Stimulated activated CD8-positive, alpha-beta memory T cell treated with anti-CD3 and anti-CD28 coated beads, Interleukin-4, amount 100 ng/mL, for 1 hour (primary cell): ENCODE measurements around the gene RRAS2.

Source experiments
- DNase-seq, 2 donors: peaks; one replicate each; pipeline ENCODE4 v3.0.0-alpha.2; 2020; ENCODE audit warnings: low read depth in 2 of 2, low spot score in 1 of 2

The RRAS2 gene

GRCh38 chr11:14340721-14341120 lies 18.3 kb downstream of the RRAS2 start:
- DNase-seq: no peak

DNA sequence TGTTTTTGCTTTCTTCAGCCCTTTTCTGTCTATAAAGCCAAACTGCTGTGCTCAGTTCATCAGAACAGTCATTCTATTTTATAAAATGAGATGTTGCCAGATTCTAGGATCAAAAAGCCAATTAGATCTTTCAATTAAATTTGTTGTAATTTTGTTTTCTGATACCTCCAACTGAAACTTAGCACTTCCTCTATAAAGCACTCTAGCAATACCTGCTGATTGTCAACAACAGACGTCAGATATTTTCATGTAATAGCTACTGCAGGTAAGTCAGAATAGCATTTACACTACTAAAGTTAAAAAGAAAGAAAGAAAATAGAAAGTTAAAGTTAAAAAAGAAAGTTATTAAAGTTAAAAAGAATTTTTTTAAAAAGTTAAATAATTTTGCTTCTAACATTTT lies 19.6 kb downstream of the RRAS2 start:
- no peak for DNase-seq

- no peak for DNase-seq
These were observed 22.2 kb downstream of the RRAS2 start for GRCh38 chr11:14336507-14337503.

GRCh38 chr11:14335712-14336111 lies 23.3 kb downstream of the RRAS2 start:
- no peak for DNase-seq

- DNase-seq: no peak
These were observed 24.1 kb downstream of the RRAS2 start for GRCh38 chr11:14334893-14335292.

- DNase-seq: no peak
These were observed 24.8 kb downstream of the RRAS2 start for GRCh38 chr11:14334192-14334591.

DNA sequence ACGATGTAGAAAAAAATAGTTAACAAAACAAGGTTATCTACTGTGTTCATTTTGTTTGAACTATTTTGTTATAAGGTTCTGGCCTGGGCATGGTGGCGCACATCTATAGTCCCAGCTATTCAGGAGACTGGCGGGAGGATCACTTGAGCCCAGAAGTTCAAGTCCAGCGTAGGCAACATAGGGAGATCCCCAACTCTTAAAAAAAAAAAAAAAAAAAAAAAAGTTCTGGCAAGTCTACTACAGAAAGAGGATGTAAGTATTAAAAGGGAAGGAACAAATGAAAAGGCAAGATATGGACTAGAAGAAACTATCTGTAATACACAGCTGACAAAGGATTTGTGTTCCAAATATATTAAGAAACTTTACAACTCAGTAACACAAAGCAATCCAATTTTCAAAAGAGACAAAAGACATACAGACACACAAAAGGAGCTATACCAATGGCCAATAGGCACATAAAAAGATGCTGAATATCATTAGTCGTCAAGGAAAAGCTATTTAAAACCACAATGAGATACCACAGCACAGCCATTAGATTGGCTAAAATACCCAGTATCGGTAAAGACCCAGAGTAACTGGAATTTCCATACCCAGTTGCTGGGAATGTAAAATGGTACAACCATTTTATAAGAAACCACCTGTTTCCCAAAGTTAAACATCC lies 27.4 kb downstream of the RRAS2 start:
- no peak for DNase-seq

DNA sequence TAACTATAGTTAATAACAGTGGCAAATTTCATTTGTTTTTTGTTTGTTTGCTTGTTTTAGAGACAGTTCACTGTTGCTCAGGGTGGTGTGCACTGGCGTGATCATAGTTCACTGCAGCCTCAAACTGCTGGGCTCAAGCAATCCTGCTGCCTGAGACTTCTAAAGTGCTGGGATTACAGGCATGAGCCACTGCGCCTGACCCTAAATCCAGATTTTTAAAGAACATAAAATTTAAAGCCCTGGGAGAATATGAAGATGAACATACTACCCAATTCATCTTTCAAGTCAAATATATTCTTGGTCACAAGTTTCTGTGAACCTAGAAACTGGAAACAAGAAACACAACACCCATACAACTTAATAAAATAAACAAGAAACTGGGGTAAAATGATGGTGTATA lies 28.1 kb downstream of the RRAS2 start:
- no peak for DNase-seq

DNA sequence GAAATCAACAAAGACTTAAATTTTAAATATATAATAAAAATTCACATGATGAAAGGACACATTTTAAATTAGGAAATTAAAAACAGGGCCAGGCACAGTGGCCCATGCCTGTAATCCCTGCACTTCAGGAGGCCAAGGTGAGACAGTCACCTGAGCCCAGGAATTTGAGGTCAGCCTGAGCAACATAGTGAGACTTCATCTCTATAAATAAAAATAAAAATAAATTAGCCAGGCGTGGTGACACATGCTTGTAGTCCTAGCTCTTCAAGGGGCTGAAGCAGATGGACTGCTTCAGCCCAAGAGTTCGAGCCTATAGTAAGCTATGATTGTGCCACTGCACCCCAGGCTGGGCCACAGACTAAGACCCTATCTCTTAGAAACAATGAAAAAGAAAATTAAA lies 29.3 kb downstream of the RRAS2 start:
- no peak for DNase-seq

- no peak for DNase-seq
These were observed 31.9 kb downstream of the RRAS2 start for GRCh38 chr11:14327116-14327515.

GRCh38 chr11:14323118-14323676 lies 35.8 kb downstream of the RRAS2 start:
- DNase-seq: no peak

DNA sequence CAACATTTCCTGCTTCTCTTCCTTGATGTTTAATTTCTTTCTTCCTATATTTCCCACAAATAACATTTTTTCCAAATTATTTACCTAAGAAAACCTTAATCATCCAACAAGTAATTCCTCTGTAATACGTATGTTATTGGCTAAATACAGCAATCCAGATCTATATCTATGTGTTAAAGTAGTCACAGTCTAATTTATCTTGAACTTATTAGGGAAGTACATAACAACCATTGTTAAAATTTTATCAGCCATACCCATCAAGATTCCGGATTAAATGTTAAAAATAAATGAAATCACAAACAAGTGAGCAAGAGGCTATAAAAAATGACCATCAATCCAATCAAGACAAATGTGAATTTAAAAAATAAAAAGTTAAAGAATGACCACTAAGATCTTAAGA lies 36.5 kb downstream of the RRAS2 start:
- no peak for DNase-seq

DNA sequence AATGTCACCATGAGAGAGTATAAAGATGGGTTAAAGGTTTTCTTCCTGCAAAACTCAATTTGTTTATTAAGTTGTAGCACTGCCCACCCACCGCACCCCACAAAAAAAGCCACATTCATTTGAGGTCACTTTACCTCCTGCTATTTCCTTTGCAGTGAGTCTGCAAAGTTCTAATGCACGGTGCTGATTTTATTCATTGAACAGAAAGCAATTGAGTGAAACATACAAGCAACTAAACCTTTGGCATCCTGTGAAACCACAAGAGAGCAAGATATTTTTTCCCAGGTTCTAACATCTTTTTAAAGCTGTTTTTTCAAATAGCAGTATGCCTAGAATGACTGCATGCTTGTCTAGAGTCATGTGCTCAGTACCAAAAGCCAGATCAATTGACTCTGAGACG lies 39.0 kb downstream of the RRAS2 start:
- DNase-seq: no peak

GRCh38 chr11:14318581-14318981 lies 40.4 kb downstream of the RRAS2 start:
- DNase-seq: no peak

GRCh38 chr11:14317659-14318325 lies 41.2 kb downstream of the RRAS2 start:
- DNase-seq: no peak

DNA sequence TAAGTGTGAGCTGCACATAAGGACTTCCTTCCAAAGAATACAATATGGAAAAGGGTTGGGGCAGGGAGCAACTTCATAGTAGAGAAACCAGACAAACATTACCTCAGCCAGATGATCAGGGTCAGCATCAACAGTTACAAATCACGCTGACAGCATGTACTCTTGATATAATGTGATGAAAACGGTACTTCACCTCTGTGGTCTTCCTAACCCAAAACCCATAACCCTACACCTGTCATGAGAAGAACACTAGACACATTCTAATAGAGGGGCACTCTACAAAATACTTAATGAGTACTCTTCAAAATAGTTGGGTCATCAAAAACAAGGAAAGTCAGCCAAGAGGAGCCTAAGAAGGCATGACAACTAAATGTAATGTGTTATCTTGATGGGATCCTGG lies 43.9 kb downstream of the RRAS2 start:
- no peak for DNase-seq

DNA sequence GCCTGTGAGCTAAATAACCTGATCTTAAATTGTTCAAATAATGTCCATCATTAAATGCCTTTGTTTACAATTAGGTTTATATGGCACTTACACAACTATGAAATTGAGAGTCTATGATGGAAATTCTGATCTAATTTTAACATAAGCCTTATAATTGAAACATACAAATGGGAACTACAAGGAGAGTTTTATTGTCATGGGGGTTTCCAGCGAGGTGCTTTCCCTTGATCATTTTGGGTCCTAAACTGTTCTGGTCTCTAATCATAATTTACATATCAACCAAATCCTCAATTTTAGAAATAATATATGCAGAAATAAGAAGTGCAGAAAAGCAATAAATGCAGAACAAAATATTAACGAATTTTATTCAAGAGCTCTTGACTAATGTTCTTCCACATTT lies 44.9 kb downstream of the RRAS2 start:
- DNase-seq: no peak

GRCh38 chr11:14312736-14313438 lies 46.1 kb downstream of the RRAS2 start:
- no peak for DNase-seq

- DNase-seq: no peak
These were observed 48.3 kb downstream of the RRAS2 start for GRCh38 chr11:14310679-14311078.

- no peak for DNase-seq
These were observed 49.4 kb downstream of the RRAS2 start for GRCh38 chr11:14309425-14310192.
